Gastrocnemius medialis (tissue), 4 donors: ENCODE measurements around the gene GEMIN8. TPM values are rescaled to one million over a fixed set of nuclear protein-coding genes. Genes with fewer than 3 reads are reported as not detected.

Source experiments
- ATAC-seq, 2 donors: fragments of 150-250 bp; one replicate each; pipeline ENCODE4 v1.9.1; 2016
- DNase-seq, 2 donors: peaks; one replicate each; pipeline ENCODE4 v3.0.0-alpha.2; 2019
- H3K27ac ChIP-seq, 4 donors: fragments of 200-600 bp; sonication (generic); 1 replicate in 1 of 4; 2 replicates in 3 of 4; pipeline ENCODE4 v1.5.1; 2016 to 2018; ENCODE audit warnings: mild to moderate bottlenecking in 2 of 4, moderate library complexity in 1 of 4
- H3K27me3 ChIP-seq, 3 donors: fragments of 200-600 bp; sonication (generic) in 2 of 3; 1 replicate in 1 of 3; 2 replicates in 2 of 3; pipeline versions ENCODE4 v1.5.1 to v1.6.0; 2016 to 2019; ENCODE audit warnings: mild to moderate bottlenecking in 1 of 3, moderate library complexity in 1 of 3
- H3K36me3 ChIP-seq, 2 donors: fragments of 200-600 bp; sonication (generic) in 1 of 2; one replicate each; pipeline ENCODE4 v1.5.1; 2017 to 2018
- H3K4me1 ChIP-seq, 2 donors: fragments of 200-600 bp; sonication (generic) in 1 of 2; one replicate each; pipeline ENCODE4 v1.5.1; 2016 to 2017; ENCODE audit warnings: mild to moderate bottlenecking in 2 of 2
- H3K4me3 ChIP-seq, 4 donors: fragments of 200-600 bp; sonication (generic) in 3 of 4; 1 replicate in 1 of 4; 2 replicates in 3 of 4; pipeline ENCODE4 v1.5.1; 2016 to 2019; ENCODE audit warnings: mild to moderate bottlenecking in 2 of 4
- H3K9me3 ChIP-seq, 3 donors: fragments of 200-600 bp; sonication (generic) in 2 of 3; 1 replicate in 1 of 3; 2 replicates in 2 of 3; pipeline ENCODE4 v1.5.1; 2016 to 2019
- POLR2A ChIP-seq, 2 donors: fragments of 450-650 bp; IDR thresholded peaks; one replicate each; pipeline ENCODE4 v1.6.1; 2017; ENCODE audit warnings: antibody characterized with exemption in 2 of 2, mild to moderate bottlenecking in 2 of 2, moderate library complexity in 2 of 2
- in situ Hi-C, 4 donors: fragments of 200-750 bp; cut with MboI; loops; one replicate each; pipeline versions ENCODE4 v1.15.0 to v1.8.0; 2017; ENCODE audit warnings: low sequenced_read_pairs in 4 of 4
- intact Hi-C: fragments of 100-400 bp; cut with DNase I; formaldehyde crosslinking; loops from one replicate; pipeline ENCODE4 v1.15.1; 2023; ENCODE audit warnings: low total_unique reads
- total RNA-seq, 4 donors: library from RNA; depleted of rRNA; stranded (reverse); fragments of >200 nt; gene quantifications; one replicate each; pipeline versions ENCODE4 v1.1.0 to v1.2.3, GENCODE V29; 2016
- TF ChIP-seq, protein P1 (sequence below), 5 experiments: fragments of 450-650 bp in 3 of 5; fragments of 200-600 bp in 2 of 5; sonication (generic) in 2 of 5; IDR thresholded peaks in 4 of 5; conservative IDR thresholded peaks in 1 of 5; 1 replicate in 4 of 5; 2 replicates in 1 of 5; pipeline ENCODE4 v1.5.1; 2016 to 2019; ENCODE audit warnings: antibody characterized with exemption in 5 of 5, mild to moderate bottlenecking in 3 of 5, moderate library complexity in 3 of 5

GEMIN8 gene
- total RNA-seq, 4 donors from 2014 or later = 6.4 to 8.8 (median 6.9) TPM

DNA sequence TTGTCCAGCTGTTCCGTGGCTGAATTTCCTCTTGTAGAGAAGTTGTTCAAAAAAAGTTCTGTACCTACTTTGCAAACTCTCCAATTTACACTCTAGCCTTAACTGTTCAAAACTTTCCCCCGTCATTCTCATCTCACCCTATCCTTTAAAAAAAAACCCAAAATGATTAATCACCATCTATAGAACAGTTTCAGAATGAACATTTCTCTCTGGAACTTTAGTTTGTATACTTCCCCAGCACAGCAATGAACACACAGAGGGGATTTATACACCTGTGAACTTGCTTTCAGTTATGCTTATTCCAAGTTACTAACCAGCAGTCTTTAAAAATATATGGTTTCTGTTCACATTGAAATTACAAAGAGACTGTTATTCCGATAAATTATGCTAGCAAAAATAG, 1.2 kb downstream of the GEMIN8 start:
- no peaks in the 10 kb centered on the region for H3K36me3 ChIP-seq
- peaks cover 4 to 30% of the 10 kb centered on the region in 2 donors for H3K4me1 ChIP-seq
- peak overlapping the region in 2 of 4 donors; percentile 79 to 81 for H3K4me3 ChIP-seq
- intact Hi-C loops (loop anchor here (5.0 kb wide), 2 partner anchors 131 to 844 kb away; partner anchors contain the start of genes FANCB and MOSPD2), in situ Hi-C loops (loop anchor here in 3 of 4 donors (10.0 to 25.0 kb wide), 5 partner anchors 264 to 1209 kb away; partner anchors contain the start of genes OFD1 (in 1 of the 3), TCEANC (in 1 of the 3) and TRAPPC2 (in 1 of the 3))
- TF ChIP-seq POLR2A (IDR thresholded peaks at IDR 0.05) = no peak
- no peak for DNase-seq
- no peaks in the 10 kb centered on the region for H3K27me3 ChIP-seq
- H3K9me3 ChIP-seq = no peaks in the 10 kb centered on the region
- peak overlapping the region in 3 of 4 donors; percentile 74 to 90 (median 86) for H3K27ac ChIP-seq
- ATAC-seq = no peak

DNA sequence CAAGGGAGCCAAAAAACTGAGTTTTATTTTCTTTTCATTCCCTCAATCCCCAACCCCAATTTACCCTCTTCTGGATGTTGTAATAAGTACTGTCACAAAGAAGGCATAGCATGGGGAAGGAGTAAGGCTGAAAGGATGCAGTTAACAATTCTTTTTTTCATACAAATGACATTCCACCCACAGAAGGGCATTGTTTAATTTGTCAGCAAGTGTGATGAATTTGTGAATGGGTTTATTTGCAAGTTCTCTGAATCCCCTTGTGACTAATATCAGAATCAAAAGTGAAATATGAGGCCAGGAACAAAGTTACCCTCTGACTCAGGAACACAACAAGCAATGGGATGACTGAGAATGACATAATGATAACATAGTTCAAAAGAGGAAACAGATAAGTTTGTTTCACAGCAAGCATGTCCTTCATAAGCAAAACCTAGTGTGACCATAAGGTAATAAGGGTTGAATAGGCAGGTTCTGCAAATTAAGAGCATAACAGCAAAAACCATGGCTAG, 2.1 kb downstream of the GEMIN8 start:
- no peaks in the 10 kb centered on the region for H3K36me3 ChIP-seq
- H3K4me1 ChIP-seq = peaks cover 4 to 30% of the 10 kb centered on the region in 2 donors
- ATAC-seq (no peak), DNase-seq (no peak)
- no peaks in the 10 kb centered on the region for H3K9me3 ChIP-seq
- no peaks in the 10 kb centered on the region for H3K27me3 ChIP-seq
- TF ChIP-seq POLR2A (IDR thresholded peaks at IDR 0.05) = no peak
- TF ChIP-seq, protein P1, sequence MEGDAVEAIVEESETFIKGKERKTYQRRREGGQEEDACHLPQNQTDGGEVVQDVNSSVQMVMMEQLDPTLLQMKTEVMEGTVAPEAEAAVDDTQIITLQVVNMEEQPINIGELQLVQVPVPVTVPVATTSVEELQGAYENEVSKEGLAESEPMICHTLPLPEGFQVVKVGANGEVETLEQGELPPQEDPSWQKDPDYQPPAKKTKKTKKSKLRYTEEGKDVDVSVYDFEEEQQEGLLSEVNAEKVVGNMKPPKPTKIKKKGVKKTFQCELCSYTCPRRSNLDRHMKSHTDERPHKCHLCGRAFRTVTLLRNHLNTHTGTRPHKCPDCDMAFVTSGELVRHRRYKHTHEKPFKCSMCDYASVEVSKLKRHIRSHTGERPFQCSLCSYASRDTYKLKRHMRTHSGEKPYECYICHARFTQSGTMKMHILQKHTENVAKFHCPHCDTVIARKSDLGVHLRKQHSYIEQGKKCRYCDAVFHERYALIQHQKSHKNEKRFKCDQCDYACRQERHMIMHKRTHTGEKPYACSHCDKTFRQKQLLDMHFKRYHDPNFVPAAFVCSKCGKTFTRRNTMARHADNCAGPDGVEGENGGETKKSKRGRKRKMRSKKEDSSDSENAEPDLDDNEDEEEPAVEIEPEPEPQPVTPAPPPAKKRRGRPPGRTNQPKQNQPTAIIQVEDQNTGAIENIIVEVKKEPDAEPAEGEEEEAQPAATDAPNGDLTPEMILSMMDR (IDR thresholded peaks at IDR 0.05 in 4 of 5, conservative IDR thresholded peaks at IDR 0.05 in 1 of 5) = no peak
- in situ Hi-C loops = loop anchor here in 3 of 4 donors (10.0 to 25.0 kb wide), 5 partner anchors 263 to 1210 kb away; partner anchors contain the start of genes OFD1 (in 1 of the 3), TCEANC (in 1 of the 3) and TRAPPC2 (in 1 of the 3)
- H3K4me3 ChIP-seq = no peak overlapping the region
- intact Hi-C loops = loop anchor here (5.0 kb wide), 2 partner anchors 130 to 845 kb away; partner anchors contain the start of genes FANCB and MOSPD2
- H3K27ac ChIP-seq = peak overlapping the region in 3 of 4 donors; percentile 33 to 90 (median 74)

DNA sequence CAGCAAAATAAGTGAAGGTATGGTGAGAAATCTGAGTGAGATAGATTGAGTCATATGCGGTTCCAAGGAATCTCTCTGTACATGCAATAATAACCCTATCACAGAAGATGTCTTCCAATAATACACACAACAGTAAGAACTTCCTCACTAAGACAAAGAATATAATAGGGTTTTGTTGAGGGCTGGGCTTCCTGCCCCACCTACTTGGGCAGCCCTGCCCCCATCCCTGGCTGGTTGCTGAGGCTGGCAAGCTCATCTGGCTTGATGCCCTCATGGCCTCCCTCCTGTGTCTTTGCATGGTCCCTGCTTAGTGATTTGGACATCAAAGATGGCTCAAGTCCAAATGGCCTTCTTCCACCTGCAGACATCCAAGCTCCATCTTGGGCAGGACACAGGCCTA, 2.7 kb downstream of the GEMIN8 start:
- Histone ChIP-seq H3K27me3 (no peaks in the 10 kb centered on the region), H3K4me3 (no peak overlapping the region), H3K4me1 (peaks cover 4 to 30% of the 10 kb centered on the region in 2 donors), H3K9me3 (no peaks in the 10 kb centered on the region), H3K27ac (peak overlapping the region in 2 of 4 donors; percentile 74 to 90), H3K36me3 (no peaks in the 10 kb centered on the region)
- intact Hi-C loops = loop anchor here (5.0 kb wide), 2 partner anchors 130 to 845 kb away; partner anchors contain the start of genes FANCB and MOSPD2
- in situ Hi-C loops = loop anchor here in 3 of 4 donors (10.0 to 25.0 kb wide), 5 partner anchors 262 to 1210 kb away; partner anchors contain the start of genes OFD1 (in 1 of the 3), TCEANC (in 1 of the 3) and TRAPPC2 (in 1 of the 3)
- TF ChIP-seq POLR2A (IDR thresholded peaks at IDR 0.05) = no peak
- DNase-seq = peak in 1 of 2 donors; percentile 17
- no peak for ATAC-seq

DNA sequence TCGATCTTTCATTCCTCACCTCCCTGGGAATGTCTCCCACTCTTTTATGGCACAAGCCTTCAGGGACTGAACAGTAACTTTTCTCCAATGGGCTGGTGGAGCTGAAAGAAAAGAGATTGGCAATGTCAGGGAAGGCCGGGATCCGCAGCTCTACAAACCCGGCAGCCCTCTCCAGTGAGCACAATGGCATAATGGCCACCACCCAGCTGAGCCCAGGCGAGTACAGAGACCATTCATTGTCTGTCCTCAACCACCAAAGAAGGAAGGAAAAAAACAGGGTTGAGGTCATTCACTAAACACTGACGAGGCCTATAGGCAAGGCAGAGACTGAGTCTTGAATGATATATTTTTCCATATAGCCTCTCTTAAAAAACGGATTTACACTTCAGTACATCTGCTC, 3.6 kb downstream of the GEMIN8 start:
- no peaks in the 10 kb centered on the region for H3K9me3 ChIP-seq
- ATAC-seq = no peak
- no peak for DNase-seq
- H3K4me3 ChIP-seq = no peak overlapping the region
- H3K36me3 ChIP-seq = no peaks in the 10 kb centered on the region
- peaks cover 4 to 30% of the 10 kb centered on the region in 2 donors for H3K4me1 ChIP-seq
- intact Hi-C loops (loop anchor here (5.0 kb wide), 2 partner anchors 129 to 846 kb away; partner anchors contain the start of genes FANCB and MOSPD2), in situ Hi-C loops (loop anchor here in 3 of 4 donors (10.0 to 25.0 kb wide), 5 partner anchors 261 to 1211 kb away; partner anchors contain the start of genes OFD1 (in 1 of the 3), TCEANC (in 1 of the 3) and TRAPPC2 (in 1 of the 3))
- no peak overlapping the region for H3K27ac ChIP-seq
- no peaks in the 10 kb centered on the region for H3K27me3 ChIP-seq
- TF ChIP-seq POLR2A (IDR thresholded peaks at IDR 0.05) = no peak
- TF ChIP-seq, protein P1 (IDR thresholded peaks at IDR 0.05 in 4 of 5, conservative IDR thresholded peaks at IDR 0.05 in 1 of 5) = no peak

DNA sequence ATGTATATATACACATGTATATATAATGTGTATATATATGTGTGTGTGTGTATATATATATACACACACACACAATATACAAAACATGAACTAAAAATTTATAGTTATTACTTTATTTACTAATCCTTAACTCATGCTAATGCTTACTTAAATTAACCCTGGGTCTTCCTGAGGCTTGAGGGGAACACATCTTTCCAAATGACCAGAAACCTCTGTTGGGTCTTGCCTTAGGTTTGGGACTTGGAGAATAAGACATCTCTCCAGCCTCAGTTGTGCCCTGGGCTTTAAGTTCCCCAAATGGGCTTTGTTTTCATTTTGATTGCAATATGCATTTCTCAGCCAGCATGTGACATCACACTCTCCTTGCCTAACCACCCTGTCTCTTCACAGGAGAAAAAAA, 7.7 kb downstream of the GEMIN8 start:
- in situ Hi-C loops = loop anchor here in 1 of 4 donors (10.0 kb wide), 1 partner anchor 257 kb away; no protein-coding TSS in a partner anchor
- DNase-seq (no peak), ATAC-seq (no peak)
- Histone ChIP-seq H3K27me3 (no peaks in the 10 kb centered on the region), H3K27ac (no peak overlapping the region), H3K4me1 (peaks cover 0 to 3% of the 10 kb centered on the region in 2 donors), H3K9me3 (no peaks in the 10 kb centered on the region), H3K4me3 (no peak overlapping the region), H3K36me3 (peaks cover 0 to 11% of the 10 kb centered on the region in 2 donors)
- TF ChIP-seq, protein P1 (IDR thresholded peaks at IDR 0.05 in 4 of 5, conservative IDR thresholded peaks at IDR 0.05 in 1 of 5) = no peak
- TF ChIP-seq POLR2A (IDR thresholded peaks at IDR 0.05) = no peak
- intact Hi-C loops = no loop called here
